GM12875 (cell line): ENCODE data around the gene PDLIM4.

Source experiments
- H3K4me3 ChIP-seq: one replicate; pipeline ENCODE4 v1.5.1; 2011; ENCODE audit warnings: low read depth, low read length, control low read depth
- CTCF ChIP-seq: IDR thresholded peaks from 2 replicates; pipeline ENCODE4 v1.5.1; 2011; ENCODE audit warnings: low read depth, mild to moderate bottlenecking, control low read depth, inconsistent platforms, low read length, moderate library complexity, borderline replicate concordance; ENCODE audit not compliant: insufficient read depth

PDLIM4 gene

GRCh38 chr5:132268769-132269551 lies 11.5 kb downstream of the PDLIM4 start:
- TF ChIP-seq CTCF, result no peak

GRCh38 chr5:132269635-132270334 lies 12.3 kb downstream of the PDLIM4 start:
- no peak overlapping the region for H3K4me3 ChIP-seq
- TF ChIP-seq CTCF, result no peak

More at GRCh38 chr5:132268769-132269551, 11.5 kb downstream of the PDLIM4 start:
- no peak overlapping the region for H3K4me3 ChIP-seq

GRCh38 chr5:132270335-132270665 lies 12.8 kb downstream of the PDLIM4 start:
- no peak overlapping the region for H3K4me3 ChIP-seq
- TF ChIP-seq CTCF, result no peak

- no peak overlapping the region for H3K4me3 ChIP-seq
- no peak for TF ChIP-seq CTCF
Observed at GRCh38 chr5:132270706-132271105, 13.2 kb downstream of the PDLIM4 start.

- peak; percentile 18; the same call in 1 of the 2 replicates for TF ChIP-seq CTCF
- H3K4me3 ChIP-seq, result no peak overlapping the region
Observed at GRCh38 chr5:132271251-132272246, 14.1 kb downstream of the PDLIM4 start.

GRCh38 chr5:132272311-132273210 lies 15.1 kb downstream of the PDLIM4 start:
- peak; percentile 80 for TF ChIP-seq CTCF
- no peak overlapping the region for H3K4me3 ChIP-seq
